ENCODE results near the gene ERC2. TPM values are rescaled to one million over a fixed set of nuclear protein-coding genes. Genes with fewer than 3 reads are reported as not detected.

ERC2 gene
- total RNA-seq, 3 donors from 2014 or later: 0.64 to 7.3 (median 1.3) TPM

DNA sequence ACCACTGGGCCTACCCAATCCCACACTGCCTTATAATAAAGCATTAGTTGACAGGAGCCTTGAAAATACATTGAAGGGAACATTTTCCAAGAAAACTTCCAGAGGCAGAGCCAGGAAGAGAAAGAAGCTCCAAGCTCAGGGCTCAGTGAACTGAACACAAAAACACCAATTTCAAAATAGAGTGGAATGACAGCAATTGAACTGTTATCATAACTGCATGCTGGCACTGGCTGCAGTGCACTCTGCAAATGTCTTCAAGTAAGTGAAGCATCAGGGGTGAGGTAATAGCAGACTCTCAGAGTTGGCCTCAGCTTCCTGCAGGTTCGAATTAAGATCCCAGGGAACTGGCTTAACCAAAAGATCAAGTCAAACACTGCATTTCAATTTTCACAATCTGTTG lies 593.2 kb downstream of the ERC2 start:
- no peak overlapping the region for H3K27ac ChIP-seq
- H3K4me1 ChIP-seq: no peaks in the 10 kb centered on the region
- intact Hi-C loops (cut with DNase I; ENCODE audit: low total_unique reads): no loop called here
- no peaks in the 10 kb centered on the region for H3K36me3 ChIP-seq
- no peaks in the 10 kb centered on the region for H3K27me3 ChIP-seq
- TF ChIP-seq POLR2AphosphoS5 (IDR thresholded peaks at IDR 0.05) (no peak), POLR2A (IDR thresholded peaks at IDR 0.05) (no peak), CTCF (IDR thresholded peaks at IDR 0.05) (no peak)
- H3K9me3 ChIP-seq: no peaks in the 10 kb centered on the region
- no peak overlapping the region for H3K4me3 ChIP-seq
- no peak for DNase-seq (ENCODE audit: low spot score in 2 of 2)

- H3K36me3 ChIP-seq: no peaks in the 10 kb centered on the region
- no peak for TF ChIP-seq POLR2A (IDR thresholded peaks at IDR 0.05)
- H3K27ac ChIP-seq: peak overlapping the region in 1 of 2 donors; percentile 51
- H3K27me3 ChIP-seq: no peaks in the 10 kb centered on the region
- DNase-seq (ENCODE audit: low spot score in 2 of 2): no peak
- no peaks in the 10 kb centered on the region for H3K4me1 ChIP-seq
- no peaks in the 10 kb centered on the region for H3K9me3 ChIP-seq
- intact Hi-C loops (cut with DNase I; ENCODE audit: low total_unique reads): no loop called here
- no peak overlapping the region for H3K4me3 ChIP-seq
Observed at GRCh38 chr3:55873523-55874254, 594.6 kb downstream of the ERC2 start.

DNA sequence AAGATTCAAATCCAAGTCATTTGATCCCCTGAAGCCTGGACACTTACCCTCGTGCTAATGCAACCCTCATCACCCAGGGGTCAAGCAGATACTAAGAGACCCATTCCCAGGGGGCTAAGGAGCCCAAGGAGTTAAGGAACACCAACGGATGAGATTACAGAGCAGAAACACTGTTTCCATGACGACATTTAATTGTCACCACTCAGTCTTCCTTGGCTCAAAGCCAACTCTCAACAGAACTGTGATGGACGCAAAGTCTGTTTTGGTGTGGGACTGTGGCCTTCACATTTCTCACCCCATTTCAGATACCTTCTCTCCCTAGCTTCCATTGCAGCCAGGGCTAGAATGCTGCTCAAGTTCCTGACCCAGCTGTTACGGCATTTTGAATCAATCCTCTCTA lies 597.7 kb downstream of the ERC2 start:
- TF ChIP-seq POLR2A (IDR thresholded peaks at IDR 0.05): no peak
- TF ChIP-seq CTCF (IDR thresholded peaks at IDR 0.05): no peak
- no peak for TF ChIP-seq POLR2AphosphoS5 (IDR thresholded peaks at IDR 0.05)
- DNase-seq (ENCODE audit: low spot score in 2 of 2): no peak
- Histone ChIP-seq H3K4me3 (no peak overlapping the region), H3K27ac (no peak overlapping the region), H3K36me3 (no peaks in the 10 kb centered on the region), H3K9me3 (no peaks in the 10 kb centered on the region), H3K4me1 (no peaks in the 10 kb centered on the region), H3K27me3 (no peaks in the 10 kb centered on the region)
- intact Hi-C loops (cut with DNase I; ENCODE audit: low total_unique reads): no loop called here

DNA sequence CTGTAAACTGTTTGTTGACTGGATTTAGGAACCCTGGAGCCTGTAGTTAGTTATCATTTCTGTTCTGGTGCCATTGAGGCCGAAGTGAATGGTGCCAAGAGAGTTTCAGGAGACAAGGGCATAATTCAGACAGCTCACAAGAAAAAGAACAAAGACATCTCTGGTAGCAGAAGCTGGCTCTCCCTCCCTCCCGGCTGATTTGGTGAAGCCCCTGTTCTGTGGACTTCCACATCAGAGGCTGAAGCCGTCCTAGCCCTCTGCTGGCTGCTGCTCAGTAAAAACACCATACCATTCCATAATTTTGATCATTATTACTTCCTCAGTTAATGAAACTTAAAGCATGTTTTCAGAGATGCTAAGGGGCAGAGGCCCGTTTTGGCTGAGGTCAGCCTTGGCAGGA lies 599.9 kb downstream of the ERC2 start:
- Histone ChIP-seq H3K27ac (no peak overlapping the region), H3K9me3 (no peaks in the 10 kb centered on the region), H3K4me1 (no peaks in the 10 kb centered on the region), H3K27me3 (no peaks in the 10 kb centered on the region), H3K36me3 (no peaks in the 10 kb centered on the region), H3K4me3 (no peak overlapping the region)
- intact Hi-C loops (cut with DNase I; ENCODE audit: low total_unique reads): loop anchor here (5.0 kb wide), 1 partner anchor 696 kb away; no protein-coding TSS in a partner anchor
- no peak for TF ChIP-seq POLR2A (IDR thresholded peaks at IDR 0.05)
- no peak for TF ChIP-seq POLR2AphosphoS5 (IDR thresholded peaks at IDR 0.05)
- TF ChIP-seq CTCF (IDR thresholded peaks at IDR 0.05): no peak
- no peak for DNase-seq (ENCODE audit: low spot score in 2 of 2)

DNA sequence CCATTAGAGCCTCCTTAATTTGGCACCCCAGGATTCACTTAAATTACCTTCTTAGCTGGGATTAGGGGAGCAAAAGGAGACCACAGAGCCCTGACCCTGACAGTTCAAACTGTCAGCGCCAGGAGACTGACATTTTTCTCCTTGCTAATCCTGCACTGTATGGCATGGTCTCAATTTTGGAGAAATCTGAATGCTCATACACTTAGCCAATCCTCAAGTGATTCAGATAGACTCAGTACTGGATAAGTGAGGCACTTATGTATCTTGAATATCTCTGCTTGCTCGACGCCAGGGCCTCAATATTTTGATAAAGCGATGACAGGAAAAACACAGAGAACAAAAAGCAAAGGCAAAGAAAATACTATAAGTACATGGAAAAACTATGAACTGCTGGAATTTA lies 605.2 kb downstream of the ERC2 start:
- DNase-seq (ENCODE audit: low spot score in 2 of 2): no peak
- Histone ChIP-seq H3K27me3 (no peaks in the 10 kb centered on the region), H3K27ac (no peak overlapping the region), H3K4me1 (no peaks in the 10 kb centered on the region), H3K36me3 (no peaks in the 10 kb centered on the region), H3K4me3 (no peak overlapping the region), H3K9me3 (no peaks in the 10 kb centered on the region)
- intact Hi-C loops (cut with DNase I; ENCODE audit: low total_unique reads): no loop called here
- no peak for TF ChIP-seq CTCF (IDR thresholded peaks at IDR 0.05)
- TF ChIP-seq POLR2AphosphoS5 (IDR thresholded peaks at IDR 0.05): no peak
- no peak for TF ChIP-seq POLR2A (IDR thresholded peaks at IDR 0.05)

Data from breast epithelium (tissue), 4 donors.